HG03097 (cell line): Measurements from ENCODE around the gene GNG7.
"Not testable (repeated sequence)": the region's sequence is repeated elsewhere in the genome, so short reads cannot be mapped to it uniquely, and the experiment has no call there.

Source experiments
- ATAC-seq: cut with Tn5 transposase; IDR thresholded peaks from one replicate; pipeline ENCODE4 v1.9.1; 2021; ENCODE audit not compliant: unreplicated experiment, low FRiP score

Gene GNG7

GRCh38 chr19:2714102-2714501 is 11.6 kb upstream of the GNG7 start:
- ATAC-seq: not testable (repeated sequence)

- ATAC-seq: not testable (repeated sequence)
Measured at GRCh38 chr19:2713170-2713569, 10.7 kb upstream of the GNG7 start.

GRCh38 chr19:2711875-2712205 is 9.3 kb upstream of the GNG7 start:
- no peak for ATAC-seq

- ATAC-seq: peak; percentile 30
Measured at GRCh38 chr19:2711172-2711874, 8.8 kb upstream of the GNG7 start.

- ATAC-seq: no peak
Measured at GRCh38 chr19:2706251-2706650, 3.8 kb upstream of the GNG7 start.

GRCh38 chr19:2703691-2704216 is 1.3 kb upstream of the GNG7 start:
- ATAC-seq: no peak

- no peak for ATAC-seq
Measured at GRCh38 chr19:2703077-2703437, 563 bp upstream of the GNG7 start.

GRCh38 chr19:2701361-2702169 is 929 bp downstream of the GNG7 start:
- ATAC-seq: no peak

- ATAC-seq: no peak
Measured at GRCh38 chr19:2700660-2701360, 1.7 kb downstream of the GNG7 start.

GRCh38 chr19:2699413-2700140 is 2.9 kb downstream of the GNG7 start:
- no peak for ATAC-seq

- no peak for ATAC-seq
Measured at GRCh38 chr19:2694196-2694595, 8.3 kb downstream of the GNG7 start.

GRCh38 chr19:2693492-2694160 is 8.9 kb downstream of the GNG7 start:
- no peak for ATAC-seq

GRCh38 chr19:2691951-2692350 is 10.5 kb downstream of the GNG7 start:
- no peak for ATAC-seq

GRCh38 chr19:2690856-2691255 is 11.6 kb downstream of the GNG7 start:
- ATAC-seq: no peak

- ATAC-seq: no peak
Measured at GRCh38 chr19:2686360-2686759, 16.1 kb downstream of the GNG7 start.

- no peak for ATAC-seq
Measured at GRCh38 chr19:2685204-2685704, 17.2 kb downstream of the GNG7 start.

GRCh38 chr19:2683430-2684003 is 19.0 kb downstream of the GNG7 start:
- ATAC-seq: no peak

- ATAC-seq: no peak
Measured at GRCh38 chr19:2680808-2681207, 21.7 kb downstream of the GNG7 start.

- no peak for ATAC-seq
Measured at GRCh38 chr19:2679439-2679838, 23.1 kb downstream of the GNG7 start.

- ATAC-seq: not testable (repeated sequence)
Measured at GRCh38 chr19:2678948-2679347, 23.5 kb downstream of the GNG7 start.
